Measurements from ENCODE around the gene SOX6.
"Not testable (repeated sequence)": the region's sequence is repeated elsewhere in the genome, so short reads cannot be mapped to it uniquely, and the experiment has no call there.

Gene SOX6

GRCh38 chr11:16182553-16182952, 173.8 kb downstream of the SOX6 start:
- DNase-seq: no peak

- no peak for DNase-seq
Observed at GRCh38 chr11:16180868-16181267, 175.5 kb downstream of the SOX6 start.

- DNase-seq: no peak
Observed at GRCh38 chr11:16179676-16180075, 176.7 kb downstream of the SOX6 start.

- DNase-seq: no peak
Observed at GRCh38 chr11:16178273-16178672, 178.1 kb downstream of the SOX6 start.

GRCh38 chr11:16177688-16178087, 178.7 kb downstream of the SOX6 start:
- no peak for DNase-seq

GRCh38 chr11:16173798-16174197, 182.5 kb downstream of the SOX6 start:
- DNase-seq: no peak

- DNase-seq: no peak
Observed at GRCh38 chr11:16171882-16172281, 184.5 kb downstream of the SOX6 start.

- DNase-seq: no peak
Observed at GRCh38 chr11:16169956-16170847, 186.1 kb downstream of the SOX6 start.

- no peak for DNase-seq
Observed at GRCh38 chr11:16169541-16169940, 186.8 kb downstream of the SOX6 start.

- DNase-seq: no peak
Observed at GRCh38 chr11:16167706-16168487, 188.4 kb downstream of the SOX6 start.

- no peak for DNase-seq
Observed at GRCh38 chr11:16166571-16166970, 189.8 kb downstream of the SOX6 start.

GRCh38 chr11:16160146-16160545, 196.2 kb downstream of the SOX6 start:
- no peak for DNase-seq

GRCh38 chr11:16158426-16158994, 197.8 kb downstream of the SOX6 start:
- no peak for DNase-seq

- no peak for DNase-seq
Observed at GRCh38 chr11:16157327-16157726, 199.0 kb downstream of the SOX6 start.

- DNase-seq: no peak
Observed at GRCh38 chr11:16155448-16155847, 200.9 kb downstream of the SOX6 start.

GRCh38 chr11:16154715-16155396, 201.5 kb downstream of the SOX6 start:
- no peak for DNase-seq

- DNase-seq: no peak
Observed at GRCh38 chr11:16153951-16154350, 202.4 kb downstream of the SOX6 start.

GRCh38 chr11:16151138-16151537, 205.2 kb downstream of the SOX6 start:
- no peak for DNase-seq

GRCh38 chr11:16149476-16149875, 206.9 kb downstream of the SOX6 start:
- DNase-seq: no peak

- no peak for DNase-seq
Observed at GRCh38 chr11:16148301-16148931, 207.9 kb downstream of the SOX6 start.

GRCh38 chr11:16146980-16147379, 209.4 kb downstream of the SOX6 start:
- not testable (repeated sequence) for DNase-seq

- DNase-seq: not testable (repeated sequence)
Observed at GRCh38 chr11:16141614-16142013, 214.7 kb downstream of the SOX6 start.

- DNase-seq: not testable (repeated sequence)
Observed at GRCh38 chr11:16141162-16141561, 215.2 kb downstream of the SOX6 start.

Data from activated naive CD4-positive, alpha-beta T cell (primary cell).